Right lobe of liver (tissue), 6 donors: Measurements from ENCODE around the gene ALKBH3. TPM values are rescaled to one million over a fixed set of nuclear protein-coding genes. Genes with fewer than 3 reads are reported as not detected.

Experiments
- ATAC-seq, 4 donors: fragments of 200-7000 bp; cut with Tn5 transposase; one replicate each; pipeline ENCODE4 v1.9.1; 2020; ENCODE audit warnings: mild to moderate bottlenecking in 4 of 4, moderate library complexity in 4 of 4
- DNase-seq, 3 donors: peaks; one replicate each; pipeline ENCODE4 v3.0.0-alpha.2; 2020
- H3K27ac ChIP-seq, 3 donors: fragments of 200-600 bp; one replicate each; pipeline ENCODE4 v1.8.0; 2022
- H3K27me3 ChIP-seq, 2 donors: fragments of 200-600 bp; one replicate each; pipeline ENCODE4 v1.8.0; 2022
- H3K36me3 ChIP-seq, 4 donors: fragments of 200-600 bp; sonication (generic) in 1 of 4; one replicate each; pipeline versions ENCODE4 v1.5.1 to v1.8.0; 2017 to 2022; ENCODE audit warnings: control low read depth in 1 of 4
- H3K4me1 ChIP-seq, 4 donors: fragments of 200-600 bp; sonication (generic) in 1 of 4; one replicate each; pipeline versions ENCODE4 v1.5.1 to v1.8.0; 2017 to 2022; ENCODE audit warnings: control low read depth in 1 of 4
- H3K4me3 ChIP-seq, 3 donors: fragments of 200-600 bp; one replicate each; pipeline ENCODE4 v1.8.0; 2022
- H3K9me3 ChIP-seq, 4 donors: fragments of 200-600 bp; sonication (generic) in 1 of 4; one replicate each; pipeline versions ENCODE4 v1.5.1 to v1.8.0; 2017 to 2022; ENCODE audit warnings: control low read depth in 1 of 4
- POLR2A ChIP-seq: fragments of 450-650 bp; IDR thresholded peaks from one replicate; pipeline ENCODE4 v1.6.1; 2017; ENCODE audit warnings: antibody characterized with exemption, mild to moderate bottlenecking
- WGBS: methylation state at CpG from one replicate; pipeline ENCODE4 v1.1.6; 2018; ENCODE audit warnings: low coverage, low lambda C conversion rate; ENCODE audit not compliant: insufficient coverage; ENCODE audit errors: missing lambda C conversion rate; 5-methylcytosine and 5-hydroxymethylcytosine counted together
- intact Hi-C, 2 donors: fragments of 100-400 bp; cut with DNase I; formaldehyde crosslinking; loops; one replicate each; pipeline versions ENCODE4 v1.11.2 to v1.14.1; 2022
- total RNA-seq, 6 experiments: library from RNA; depleted of rRNA in 2 of 6; stranded (reverse); fragments of >200 nt in 2 of 6; fragmentation: NEBNext Ultra II Directional in 3 of 6; extraction: Animal tissue kit (Norgen Biotek cat#: 25700) in 3 of 6; gene quantifications; one replicate each; pipeline versions ENCODE4 v1.1.0 to v1.2.4, GENCODE V29; 2016 to 2023
- TF ChIP-seq, protein P1 (sequence below), 4 donors: fragments of 200-600 bp in 3 of 4; fragments of 450-650 bp in 1 of 4; IDR thresholded peaks; one replicate each; pipeline versions ENCODE4 v1.5.1 to v1.8.0; 2016 to 2022; ENCODE audit warnings: antibody characterized with exemption in 4 of 4, mild to moderate bottlenecking in 2 of 4
- donor health status: DM: no; HTN: yes; CAD: no.
- donor health status: DM: no; HTN: no; CAD: no.
- donor health status: DM: no; HTN: no; CAD: no.
- donor health status: DM: no; HTN: yes; CAD: no.
- donor health status: DM: no; HTN: yes; CAD: no.

ALKBH3 gene
- total RNA-seq, 6 experiments from 2014 or later: 11.2 to 20.2 (median 17.0) TPM

DNA sequence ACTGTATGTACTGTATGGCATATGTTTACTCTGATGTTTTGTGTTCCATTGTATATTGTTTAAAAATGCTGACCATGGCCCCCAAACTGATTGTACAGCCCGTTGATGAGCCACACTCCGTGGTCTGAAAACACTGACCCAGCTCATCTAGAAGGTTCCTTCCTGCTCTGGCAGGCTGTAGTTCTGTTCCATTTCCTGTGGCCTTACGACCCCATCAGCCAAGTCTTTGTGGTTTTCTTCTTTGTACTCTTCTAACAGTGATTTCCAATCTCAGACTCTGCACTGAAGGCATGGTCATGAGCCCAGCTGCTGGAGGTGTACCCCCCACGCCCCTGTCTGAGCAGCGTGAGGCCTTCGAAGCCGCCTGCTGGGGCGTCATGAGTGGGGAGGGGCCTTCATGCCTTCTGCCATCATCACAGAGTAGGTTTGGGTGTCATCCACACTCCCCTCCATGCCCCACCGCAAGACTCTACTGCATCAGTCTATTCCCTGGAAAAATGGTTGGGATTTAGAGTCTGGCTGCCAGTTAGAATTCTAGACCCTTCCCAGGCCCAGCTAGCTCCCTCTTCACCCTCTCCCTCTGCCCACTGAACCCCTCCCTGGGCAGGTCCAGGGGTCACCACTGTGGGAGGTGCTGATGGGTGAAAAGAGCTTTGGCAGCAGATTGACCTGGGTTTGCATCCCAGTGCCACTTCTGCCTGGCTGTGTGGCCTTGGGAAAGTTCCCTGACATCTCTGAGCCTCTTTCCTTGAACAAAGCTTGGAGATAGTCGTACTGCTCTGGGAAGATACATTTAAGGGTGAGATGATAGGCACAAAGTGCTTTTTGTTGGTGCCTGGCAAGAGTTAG is 50.5 kb downstream of the ALKBH3 start:
- Histone ChIP-seq H3K27me3 (no peaks in the 10 kb centered on the region), H3K4me3 (no peak overlapping the region), H3K36me3 (no peaks in the 10 kb centered on the region), H3K27ac (peak overlapping the region in 1 of 3 donors; percentile 22), H3K9me3 (no peaks in the 10 kb centered on the region), H3K4me1 (no peaks in the 10 kb centered on the region)
- DNase-seq: no peak
- TF ChIP-seq, protein P1, sequence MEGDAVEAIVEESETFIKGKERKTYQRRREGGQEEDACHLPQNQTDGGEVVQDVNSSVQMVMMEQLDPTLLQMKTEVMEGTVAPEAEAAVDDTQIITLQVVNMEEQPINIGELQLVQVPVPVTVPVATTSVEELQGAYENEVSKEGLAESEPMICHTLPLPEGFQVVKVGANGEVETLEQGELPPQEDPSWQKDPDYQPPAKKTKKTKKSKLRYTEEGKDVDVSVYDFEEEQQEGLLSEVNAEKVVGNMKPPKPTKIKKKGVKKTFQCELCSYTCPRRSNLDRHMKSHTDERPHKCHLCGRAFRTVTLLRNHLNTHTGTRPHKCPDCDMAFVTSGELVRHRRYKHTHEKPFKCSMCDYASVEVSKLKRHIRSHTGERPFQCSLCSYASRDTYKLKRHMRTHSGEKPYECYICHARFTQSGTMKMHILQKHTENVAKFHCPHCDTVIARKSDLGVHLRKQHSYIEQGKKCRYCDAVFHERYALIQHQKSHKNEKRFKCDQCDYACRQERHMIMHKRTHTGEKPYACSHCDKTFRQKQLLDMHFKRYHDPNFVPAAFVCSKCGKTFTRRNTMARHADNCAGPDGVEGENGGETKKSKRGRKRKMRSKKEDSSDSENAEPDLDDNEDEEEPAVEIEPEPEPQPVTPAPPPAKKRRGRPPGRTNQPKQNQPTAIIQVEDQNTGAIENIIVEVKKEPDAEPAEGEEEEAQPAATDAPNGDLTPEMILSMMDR (IDR thresholded peaks at IDR 0.05): no peak
- TF ChIP-seq POLR2A: no peak
- ATAC-seq: peak; percentile 51 to 70 (median 64)
- intact Hi-C loops: no loop called here
- WGBS: 57% methylated on average over 8 of the region's 10 CpGs

- no peaks in the 10 kb centered on the region for H3K27me3 ChIP-seq
- no peak for TF ChIP-seq POLR2A
- TF ChIP-seq, protein P1 (IDR thresholded peaks at IDR 0.05): no peak
- no peaks in the 10 kb centered on the region for H3K9me3 ChIP-seq
Observed at GRCh38 chr11:43931717-43932039, 51.0 kb downstream of the ALKBH3 start.

GRCh38 chr11:43933226-43933607 is 52.6 kb downstream of the ALKBH3 start:
- intact Hi-C loops: no loop called here
- Histone ChIP-seq H3K4me1 (no peaks in the 10 kb centered on the region), H3K9me3 (no peaks in the 10 kb centered on the region), H3K36me3 (no peaks in the 10 kb centered on the region), H3K27ac (no peak overlapping the region), H3K27me3 (no peaks in the 10 kb centered on the region), H3K4me3 (no peak overlapping the region)
- DNase-seq (no peak), ATAC-seq (no peak)
- TF ChIP-seq, protein P1 (IDR thresholded peaks at IDR 0.05): no peak
- no peak for TF ChIP-seq POLR2A
- 63% methylated on average over 1 of the region's 1 CpG for WGBS

More at GRCh38 chr11:43931717-43932039, 51.0 kb downstream of the ALKBH3 start:
- DNase-seq: no peak
- Histone ChIP-seq H3K4me3 (no peak overlapping the region), H3K36me3 (no peaks in the 10 kb centered on the region), H3K27ac (no peak overlapping the region), H3K4me1 (no peaks in the 10 kb centered on the region)
- no peak for ATAC-seq
- intact Hi-C loops: no loop called here
- 56% methylated on average over 3 of the region's 4 CpGs for WGBS

DNA sequence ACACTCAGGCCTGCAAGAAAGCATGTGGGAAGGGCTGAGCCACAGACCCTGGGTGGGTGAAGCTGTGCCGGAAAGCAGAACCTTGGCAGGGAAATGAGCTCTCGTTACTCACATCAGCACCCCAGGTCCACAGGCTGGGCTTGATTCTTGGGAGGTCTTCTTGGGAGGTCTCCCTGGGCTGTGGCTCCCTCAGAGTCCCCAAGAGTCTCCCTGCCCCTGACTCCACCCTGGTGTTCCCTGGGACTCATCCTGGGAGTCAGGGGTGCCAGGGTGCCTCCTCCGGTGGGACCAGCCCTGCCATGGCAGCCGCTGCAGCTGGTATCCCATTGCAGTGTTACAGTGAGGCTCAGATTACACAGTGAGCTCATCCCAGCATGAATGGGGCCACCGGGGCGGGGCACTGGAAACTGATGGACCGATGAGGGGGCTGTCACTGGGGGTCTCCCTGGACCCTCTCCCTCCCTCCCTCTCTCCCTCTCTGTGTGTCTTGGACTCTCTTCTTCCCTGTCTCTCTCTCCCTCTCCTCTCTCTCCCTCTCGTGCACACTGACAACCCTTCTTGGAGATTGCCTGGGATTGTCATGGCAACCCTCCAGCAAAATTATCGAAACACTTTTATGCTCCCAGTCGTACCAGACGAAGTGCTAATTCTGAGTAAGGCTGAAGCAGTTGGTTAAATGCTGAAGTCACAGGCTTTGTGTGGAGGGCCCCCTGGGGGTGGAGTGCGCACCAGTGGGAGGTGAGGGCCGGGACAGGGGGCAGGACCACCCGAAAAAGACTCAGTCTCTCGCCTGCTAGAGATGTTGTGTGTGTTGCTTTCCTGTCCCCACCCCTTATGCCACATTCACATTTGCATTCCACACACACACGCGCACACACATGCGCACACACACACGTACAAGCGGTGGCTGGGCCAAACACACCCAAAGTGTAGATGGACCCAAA is 53.2 kb downstream of the ALKBH3 start:
- TF ChIP-seq, protein P1 (IDR thresholded peaks at IDR 0.05): no peak
- TF ChIP-seq POLR2A: no peak
- 45% methylated on average over 15 of the region's 20 CpGs for WGBS
- H3K36me3 ChIP-seq: no peaks in the 10 kb centered on the region
- no peak for DNase-seq
- no peak overlapping the region for H3K4me3 ChIP-seq
- H3K27ac ChIP-seq: no peak overlapping the region
- no peaks in the 10 kb centered on the region for H3K9me3 ChIP-seq
- H3K27me3 ChIP-seq: no peaks in the 10 kb centered on the region
- no peaks in the 10 kb centered on the region for H3K4me1 ChIP-seq
- ATAC-seq: no peak
- intact Hi-C loops: no loop called here
